K562 (cell line): ENCODE results near the gene IRF2BP2. TPM values are rescaled to one million over a fixed set of nuclear protein-coding genes. Genes with fewer than 3 reads are reported as not detected.
A peak's percentile ranks its signal among the peaks of the same experiment; 100 is the strongest.

Source experiments
- BRD4 ChIP-seq: fragments of 200-600 bp; sonication (generic); IDR thresholded peaks from 2 replicates; pipeline ENCODE4 v1.6.1; 2017; ENCODE audit warnings: inconsistent platforms
- CEBPB ChIP-seq: fragments of 450-650 bp; IDR thresholded peaks from 2 replicates; pipeline ENCODE4 v1.6.1; 2016; ENCODE audit warnings: missing genetic modification characterization, missing compliant biosample characterization
- ERF ChIP-seq: fragments of 450-650 bp; formaldehyde crosslinking; IDR thresholded peaks from 2 replicates; pipeline ENCODE4 v1.4.0; 2020; ENCODE audit warnings: mild to moderate bottlenecking, mixed read lengths
- FOXK2 ChIP-seq, 2 experiments: fragments of 450-650 bp; IDR thresholded peaks in 1 of 2; conservative IDR thresholded peaks in 1 of 2; 2 replicates each; pipeline ENCODE4 v1.6.1; 2016; ENCODE audit warnings: low read depth in 2 of 2, mild to moderate bottlenecking in 1 of 2
- FOXP1 ChIP-seq: sonication (generic); formaldehyde crosslinking; IDR thresholded peaks from 2 replicates; pipeline ENCODE4 v1.8.0; 2022; ENCODE audit warnings: mild to moderate bottlenecking, missing genetic modification reagents
- GATA2 ChIP-seq: sonication (generic); formaldehyde crosslinking; IDR thresholded peaks from 2 replicates; pipeline ENCODE4 v1.4.0; 2020; ENCODE audit warnings: mild to moderate bottlenecking, missing genetic modification reagents
- HDAC8 ChIP-seq: fragments of 450-650 bp; IDR thresholded peaks from 2 replicates; pipeline ENCODE4 v1.6.1; 2016; ENCODE audit warnings: mild to moderate bottlenecking, missing genetic modification characterization, moderate library complexity, missing compliant biosample characterization
- MIER1 ChIP-seq: fragments of 450-650 bp; IDR thresholded peaks from 2 replicates; pipeline ENCODE4 v1.6.1; 2016; ENCODE audit warnings: antibody characterized with exemption, mild to moderate bottlenecking, low read depth
- MYBL2 ChIP-seq, 2 experiments: fragments of 450-650 bp in 1 of 2; sonication (generic) in 1 of 2; formaldehyde crosslinking in 1 of 2; IDR thresholded peaks; 2 replicates each; pipeline versions ENCODE4 v1.6.1 to v1.8.1; 2017 to 2022; ENCODE audit warnings: borderline replicate concordance in 1 of 2, inconsistent platforms in 1 of 2, low read depth in 1 of 2, mild to moderate bottlenecking in 1 of 2, missing genetic modification reagents in 1 of 2, moderate library complexity in 1 of 2
- NCOA2 ChIP-seq, 2 experiments: fragments of 450-650 bp; IDR thresholded peaks; 2 replicates each; pipeline ENCODE4 v1.6.1; 2018; ENCODE audit warnings: mild to moderate bottlenecking in 2 of 2, moderate library complexity in 1 of 2; ENCODE audit not compliant: partially characterized antibody in 2 of 2
- NFE2 ChIP-seq: IDR thresholded peaks from 2 replicates; pipeline ENCODE4 v1.6.1; 2014; ENCODE audit warnings: antibody characterized with exemption, low read depth
- NR1H2 ChIP-seq: sonication (generic); formaldehyde crosslinking; IDR thresholded peaks from 2 replicates; pipeline ENCODE4 v1.4.0; 2020; ENCODE audit warnings: mild to moderate bottlenecking, missing genetic modification reagents
- POLR2H ChIP-seq: IDR thresholded peaks from 2 replicates; pipeline ENCODE4 v1.6.1; 2016; ENCODE audit warnings: missing genetic modification characterization, low read depth, mild to moderate bottlenecking, control low read depth, missing compliant biosample characterization, moderate library complexity
- SAFB2 ChIP-seq: fragments of 200-400 bp; formaldehyde crosslinking; IDR thresholded peaks from 2 replicates; pipeline ENCODE4 v1.6.1; 2018; ENCODE audit warnings: borderline replicate concordance, low read length, low read depth, moderate library complexity; ENCODE audit not compliant: severe bottlenecking
- SREBF1 ChIP-seq: fragments of 150-350 bp; IDR thresholded peaks from 2 replicates; pipeline ENCODE4 v1.6.1; 2014; ENCODE audit warnings: antibody characterized with exemption, low read depth, low read length, borderline replicate concordance
- TAF9B ChIP-seq: fragments of 450-650 bp; IDR thresholded peaks from 2 replicates; pipeline ENCODE4 v1.6.1; 2018; ENCODE audit warnings: mild to moderate bottlenecking; ENCODE audit not compliant: partially characterized antibody
- TCF15 ChIP-seq: fragments of 250-450 bp; sonication (Bioruptor Pico); IDR thresholded peaks from 2 replicates; pipeline ENCODE4 v1.8.0; 2022; ENCODE audit warnings: moderate library complexity, mild to moderate bottlenecking, inconsistent platforms
- ZFP36 ChIP-seq: fragments of 150-350 bp; IDR thresholded peaks from 2 replicates; pipeline ENCODE4 v1.6.1; 2018; ENCODE audit warnings: low read length, low read depth; ENCODE audit not compliant: partially characterized antibody
- ZFPM2 ChIP-seq: fragments of 250-450 bp; sonication (Bioruptor Pico); IDR thresholded peaks from 2 replicates; pipeline ENCODE4 v1.5.1; 2022; ENCODE audit warnings: mild to moderate bottlenecking
- ZNF695 ChIP-seq: fragments of 450-650 bp; formaldehyde crosslinking; IDR thresholded peaks from 2 replicates; pipeline ENCODE4 v1.4.0; 2020; ENCODE audit warnings: mild to moderate bottlenecking, moderate library complexity
- polyA plus RNA-seq, 8 experiments: library from polyadenylated mRNA; depleted of rRNA in 4 of 8; stranded (reverse) in 5 of 8; unstranded in 3 of 8; fragments of >200 nt; fragmentation: Nextera tagmentation in 2 of 8; fragmentation: Illumina TruSeq in 1 of 8; extraction: Ambion mirVana in 2 of 8; extraction: Trizol in 1 of 8; gene quantifications; 2 replicates each; pipeline versions ENCODE4 v1.2.1 to v1.2.3, GENCODE V29; 2011 to 2014; ENCODE audit warnings: inconsistent platforms in 1 of 8, missing spikeins in 1 of 8
- total RNA-seq, 7 experiments: library from RNA; depleted of rRNA in 6 of 7; stranded (reverse); fragments of >200 nt in 6 of 7; fragmentation: Illumina TruSeq in 2 of 7; extraction: Trizol in 2 of 7; gene quantifications; 2 replicates each; pipeline versions ENCODE4 v1.2.1 to v1.2.3, GENCODE V29; 2011 to 2021; ENCODE audit warnings: low replicate concordance in 1 of 7
- TF ChIP-seq, protein P1 (sequence below): fragments of 450-650 bp; formaldehyde crosslinking; IDR thresholded peaks from 2 replicates; pipeline ENCODE4 v1.4.0; 2020; ENCODE audit warnings: mild to moderate bottlenecking, moderate library complexity
- TF ChIP-seq, protein P2 (sequence below): fragments of 450-650 bp; IDR thresholded peaks from 2 replicates; pipeline ENCODE4 v1.6.1; 2016; ENCODE audit warnings: borderline replicate concordance
- TF ChIP-seq, protein P3 (sequence below): fragments of 450-650 bp; IDR thresholded peaks from 2 replicates; pipeline ENCODE4 v1.6.1; 2017; ENCODE audit warnings: mild to moderate bottlenecking, moderate library complexity

The IRF2BP2 gene
- total and polyA plus RNA-seq, 9 of the 15 experiments (the other 6 are each of a cell fraction or from before 2014, with no cell fraction given), result 7.7 to 68.6 (median 22.1) TPM

GRCh38 chr1:234613128-234613875 is 3.3 kb upstream of the IRF2BP2 start (continued):
- TF ChIP-seq, protein P1, sequence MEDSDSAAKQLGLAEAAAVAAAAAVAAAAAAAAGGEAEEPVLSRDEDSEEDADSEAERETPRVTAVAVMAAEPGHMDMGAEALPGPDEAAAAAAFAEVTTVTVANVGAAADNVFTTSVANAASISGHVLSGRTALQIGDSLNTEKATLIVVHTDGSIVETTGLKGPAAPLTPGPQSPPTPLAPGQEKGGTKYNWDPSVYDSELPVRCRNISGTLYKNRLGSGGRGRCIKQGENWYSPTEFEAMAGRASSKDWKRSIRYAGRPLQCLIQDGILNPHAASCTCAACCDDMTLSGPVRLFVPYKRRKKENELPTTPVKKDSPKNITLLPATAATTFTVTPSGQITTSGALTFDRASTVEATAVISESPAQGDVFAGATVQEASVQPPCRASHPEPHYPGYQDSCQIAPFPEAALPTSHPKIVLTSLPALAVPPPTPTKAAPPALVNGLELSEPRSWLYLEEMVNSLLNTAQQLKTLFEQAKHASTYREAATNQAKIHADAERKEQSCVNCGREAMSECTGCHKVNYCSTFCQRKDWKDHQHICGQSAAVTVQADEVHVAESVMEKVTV (CRISPR knock-in tag), result peak; percentile 31; the same call in 1 of the 2 replicates
- TF ChIP-seq ZFPM2 (CRISPR knock-in tag) (no peak), TAF9B (no peak), ZNF695 (CRISPR knock-in tag) (no peak), SAFB2 (no peak), MIER1 (no peak), FOXP1 (CRISPR knock-in tag) (no peak), HDAC8 (no peak), POLR2H (tag) (peak; percentile 83), MYBL2 (IDR thresholded peaks at IDR 0.05; ENCODE audit: low read depth) (no peak), MYBL2 (CRISPR knock-in tag; IDR thresholded peaks at IDR 0.05; ENCODE audit: borderline replicate concordance) (no peak), FOXK2 (conservative IDR thresholded peaks at IDR 0.05 in 1 of 2, IDR thresholded peaks at IDR 0.05 in 1 of 2; ENCODE audit: low read depth in 2 of 2) (no peak), NR1H2 (CRISPR knock-in tag) (no peak), ERF (CRISPR knock-in tag) (no peak), ZFP36 (no peak), SREBF1 (no peak), BRD4 (peak; percentile 64), NCOA2 (IDR thresholded peaks at IDR 0.05; ENCODE audit: partially characterized antibody in 2 of 2) (no peak), CEBPB (tag) (peak; percentile 91), NFE2 (no peak), TCF15 (CRISPR knock-in tag) (peak; percentile 60; the same call in 1 of the 2 replicates), GATA2 (no peak)
- TF ChIP-seq, protein P2, sequence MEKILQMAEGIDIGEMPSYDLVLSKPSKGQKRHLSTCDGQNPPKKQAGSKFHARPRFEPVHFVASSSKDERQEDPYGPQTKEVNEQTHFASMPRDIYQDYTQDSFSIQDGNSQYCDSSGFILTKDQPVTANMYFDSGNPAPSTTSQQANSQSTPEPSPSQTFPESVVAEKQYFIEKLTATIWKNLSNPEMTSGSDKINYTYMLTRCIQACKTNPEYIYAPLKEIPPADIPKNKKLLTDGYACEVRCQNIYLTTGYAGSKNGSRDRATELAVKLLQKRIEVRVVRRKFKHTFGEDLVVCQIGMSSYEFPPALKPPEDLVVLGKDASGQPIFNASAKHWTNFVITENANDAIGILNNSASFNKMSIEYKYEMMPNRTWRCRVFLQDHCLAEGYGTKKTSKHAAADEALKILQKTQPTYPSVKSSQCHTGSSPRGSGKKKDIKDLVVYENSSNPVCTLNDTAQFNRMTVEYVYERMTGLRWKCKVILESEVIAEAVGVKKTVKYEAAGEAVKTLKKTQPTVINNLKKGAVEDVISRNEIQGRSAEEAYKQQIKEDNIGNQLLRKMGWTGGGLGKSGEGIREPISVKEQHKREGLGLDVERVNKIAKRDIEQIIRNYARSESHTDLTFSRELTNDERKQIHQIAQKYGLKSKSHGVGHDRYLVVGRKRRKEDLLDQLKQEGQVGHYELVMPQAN, result no peak
- TF ChIP-seq, protein P3, sequence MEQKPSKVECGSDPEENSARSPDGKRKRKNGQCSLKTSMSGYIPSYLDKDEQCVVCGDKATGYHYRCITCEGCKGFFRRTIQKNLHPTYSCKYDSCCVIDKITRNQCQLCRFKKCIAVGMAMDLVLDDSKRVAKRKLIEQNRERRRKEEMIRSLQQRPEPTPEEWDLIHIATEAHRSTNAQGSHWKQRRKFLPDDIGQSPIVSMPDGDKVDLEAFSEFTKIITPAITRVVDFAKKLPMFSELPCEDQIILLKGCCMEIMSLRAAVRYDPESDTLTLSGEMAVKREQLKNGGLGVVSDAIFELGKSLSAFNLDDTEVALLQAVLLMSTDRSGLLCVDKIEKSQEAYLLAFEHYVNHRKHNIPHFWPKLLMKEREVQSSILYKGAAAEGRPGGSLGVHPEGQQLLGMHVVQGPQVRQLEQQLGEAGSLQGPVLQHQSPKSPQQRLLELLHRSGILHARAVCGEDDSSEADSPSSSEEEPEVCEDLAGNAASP, result no peak
